ENCODE data around the gene PPP1R3D.

Gene PPP1R3D

GRCh38 chr20:59955131-59955796 lies 15.2 kb upstream of the PPP1R3D start:
- H4K20me1 ChIP-seq (ENCODE audit: control insufficient read depth, insufficient read depth, low read depth, low read length): no peaks in the 10 kb centered on the region
- H3F3A ChIP-seq (ENCODE audit: control insufficient read depth, insufficient read depth): no peaks in the 10 kb centered on the region
- no peaks in the 10 kb centered on the region for H3K9me3 ChIP-seq (ENCODE audit: control insufficient read depth, insufficient read depth, low read length)
- no peak overlapping the region for H3K4me3 ChIP-seq (ENCODE audit: low read length)
- H3K9me2 ChIP-seq (replicated peaks; ENCODE audit: control insufficient read depth, low read length): no peaks in the 10 kb centered on the region
- H3K36me3 ChIP-seq (ENCODE audit: control insufficient read depth, low read length): no peaks in the 10 kb centered on the region
- no peaks in the 10 kb centered on the region for H3K27me3 ChIP-seq (ENCODE audit: control insufficient read depth, low read length)
- H3K4me1 ChIP-seq (ENCODE audit: control insufficient read depth, low read length): no peaks in the 10 kb centered on the region
- TF ChIP-seq CTCF (IDR thresholded peaks at IDR 0.05; ENCODE audit: low read depth, low read length, poor library complexity, severe bottlenecking) (peak; percentile 38), EZH2phosphoT487 (IDR thresholded peaks at IDR 0.05; ENCODE audit: borderline replicate concordance, low read length) (no peak)
- no peak overlapping the region for H3K27ac ChIP-seq (ENCODE audit: low read depth, low read length)
- no peak overlapping the region for H3K4me2 ChIP-seq (ENCODE audit: low read length)
- H3K79me2 ChIP-seq (ENCODE audit: control insufficient read depth, low read length): no peaks in the 10 kb centered on the region

- Histone ChIP-seq H4K20me1 (ENCODE audit: control insufficient read depth, insufficient read depth, low read depth, low read length) (no peaks in the 10 kb centered on the region), H3K9me2 (replicated peaks; ENCODE audit: control insufficient read depth, low read length) (no peaks in the 10 kb centered on the region), H3K9me3 (ENCODE audit: control insufficient read depth, insufficient read depth, low read length) (no peaks in the 10 kb centered on the region), H3K27ac (ENCODE audit: low read depth, low read length) (no peak overlapping the region), H3K27me3 (ENCODE audit: control insufficient read depth, low read length) (no peaks in the 10 kb centered on the region), H3K79me2 (ENCODE audit: control insufficient read depth, low read length) (no peaks in the 10 kb centered on the region), H3K4me3 (ENCODE audit: low read length) (no peak overlapping the region), H3F3A (ENCODE audit: control insufficient read depth, insufficient read depth) (no peaks in the 10 kb centered on the region), H3K4me1 (ENCODE audit: control insufficient read depth, low read length) (no peaks in the 10 kb centered on the region), H3K36me3 (ENCODE audit: control insufficient read depth, low read length) (no peaks in the 10 kb centered on the region), H3K4me2 (ENCODE audit: low read length) (no peak overlapping the region)
- no peak for TF ChIP-seq CTCF (IDR thresholded peaks at IDR 0.05; ENCODE audit: low read depth, low read length, poor library complexity, severe bottlenecking)
- no peak for TF ChIP-seq EZH2phosphoT487 (IDR thresholded peaks at IDR 0.05; ENCODE audit: borderline replicate concordance, low read length)
These were observed 14.6 kb upstream of the PPP1R3D start for GRCh38 chr20:59954718-59955117.

- Histone ChIP-seq H3K79me2 (ENCODE audit: control insufficient read depth, low read length) (no peaks in the 10 kb centered on the region), H3K4me2 (ENCODE audit: low read length) (no peak overlapping the region), H3K27me3 (ENCODE audit: control insufficient read depth, low read length) (no peaks in the 10 kb centered on the region), H3K27ac (ENCODE audit: low read depth, low read length) (no peak overlapping the region), H3K4me3 (ENCODE audit: low read length) (no peak overlapping the region), H3K4me1 (ENCODE audit: control insufficient read depth, low read length) (peaks cover 19% of the 10 kb centered on the region), H3F3A (ENCODE audit: control insufficient read depth, insufficient read depth) (peaks cover 9% of the 10 kb centered on the region; the same call in 1 of the 2 replicates), H3K9me3 (ENCODE audit: control insufficient read depth, insufficient read depth, low read length) (no peaks in the 10 kb centered on the region), H3K9me2 (replicated peaks; ENCODE audit: control insufficient read depth, low read length) (no peaks in the 10 kb centered on the region), H4K20me1 (ENCODE audit: control insufficient read depth, insufficient read depth, low read depth, low read length) (no peaks in the 10 kb centered on the region), H3K36me3 (ENCODE audit: control insufficient read depth, low read length) (peaks cover 4% of the 10 kb centered on the region; the same call in 1 of the 2 replicates)
- TF ChIP-seq EZH2phosphoT487 (IDR thresholded peaks at IDR 0.05; ENCODE audit: borderline replicate concordance, low read length): no peak
- no peak for TF ChIP-seq CTCF (IDR thresholded peaks at IDR 0.05; ENCODE audit: low read depth, low read length, poor library complexity, severe bottlenecking)
These were observed 9.8 kb upstream of the PPP1R3D start for GRCh38 chr20:59949911-59950310.
